ENCODE data around the gene MAN1C1.
A peak's percentile ranks its signal among the peaks of the same experiment; 100 is the strongest.
"Not testable (repeated sequence)": the region's sequence is repeated elsewhere in the genome, so short reads cannot be mapped to it uniquely, and the experiment has no call there.

MAN1C1 gene

DNA sequence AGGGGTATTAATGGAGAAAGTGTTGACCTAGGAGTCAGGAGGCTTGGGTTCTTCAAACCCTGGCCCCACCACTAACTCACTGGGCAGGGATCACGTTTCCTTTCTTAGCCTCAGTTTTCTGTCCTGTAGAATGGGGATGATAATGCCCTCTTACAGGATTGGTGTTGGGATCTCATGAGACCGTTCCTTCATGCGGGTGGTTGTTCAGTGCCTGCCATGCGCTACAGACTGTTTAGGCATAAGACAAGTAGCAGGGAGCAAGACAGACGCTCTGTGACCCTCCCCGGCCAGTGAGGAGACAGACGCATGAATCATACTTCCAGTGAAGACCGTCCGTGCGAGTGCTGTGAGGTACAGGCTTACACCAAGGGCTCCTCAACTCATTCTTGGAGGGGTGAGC is 81.7 kb downstream of the MAN1C1 start:
- no peak for DNase-seq (ENCODE audit: low spot score)

GRCh38 chr1:25699059-25699458 is 82.5 kb downstream of the MAN1C1 start:
- not testable (repeated sequence) for DNase-seq (ENCODE audit: low spot score)

DNA sequence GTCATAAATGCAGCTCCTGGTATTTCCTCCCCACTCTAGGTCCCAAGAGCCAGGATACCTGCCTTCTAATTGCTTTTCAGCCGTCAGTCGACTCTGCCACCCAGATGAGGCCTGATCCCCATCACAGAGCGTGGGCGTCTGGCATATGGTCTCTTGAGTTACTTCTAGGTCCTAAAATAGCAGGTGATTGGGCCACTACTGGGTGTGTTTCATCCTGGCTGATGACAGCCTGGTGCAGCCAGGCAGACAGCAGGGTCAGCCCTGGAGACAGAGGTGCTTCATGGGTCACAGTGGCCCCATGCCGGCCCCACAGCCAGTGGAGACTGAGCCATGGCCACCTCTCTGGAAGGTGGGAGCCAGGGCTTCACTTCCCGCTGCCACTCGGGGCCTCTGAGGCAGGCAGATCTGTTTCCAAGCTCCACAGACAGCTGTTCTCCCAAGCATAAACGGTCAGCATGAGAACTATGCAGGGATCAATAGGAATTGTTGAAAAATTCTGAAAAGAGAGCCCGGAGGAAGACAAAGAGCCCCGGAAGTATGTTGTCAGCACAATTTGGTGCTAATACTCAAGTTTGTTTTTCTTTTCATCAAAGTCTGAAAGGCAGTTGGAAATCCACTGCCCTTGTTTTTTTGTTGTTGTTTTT is 83.0 kb downstream of the MAN1C1 start:
- DNase-seq (ENCODE audit: low spot score), result no peak

DNA sequence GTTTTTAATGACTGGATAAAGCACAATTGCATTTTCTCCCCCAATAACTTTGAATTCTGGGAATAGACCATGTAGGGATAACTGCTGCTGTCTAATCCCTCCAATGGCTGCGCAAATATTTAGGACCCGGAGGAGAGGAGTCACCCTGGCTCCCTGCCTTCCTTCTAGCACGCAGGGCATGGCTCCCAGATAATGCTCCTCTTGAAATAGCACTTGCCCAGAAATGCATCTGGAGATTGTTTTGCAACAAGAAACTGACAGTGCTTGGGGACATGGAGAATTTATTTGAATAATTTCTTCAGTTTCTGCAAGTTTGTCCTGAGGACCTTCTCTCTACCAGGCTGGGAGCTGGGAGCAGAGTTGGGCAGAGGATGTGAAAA is 83.5 kb downstream of the MAN1C1 start:
- peak; percentile 80 for DNase-seq (ENCODE audit: low spot score)

- no peak for DNase-seq (ENCODE audit: low spot score)
Measured at GRCh38 chr1:25700626-25701025, 84.0 kb downstream of the MAN1C1 start.

DNA sequence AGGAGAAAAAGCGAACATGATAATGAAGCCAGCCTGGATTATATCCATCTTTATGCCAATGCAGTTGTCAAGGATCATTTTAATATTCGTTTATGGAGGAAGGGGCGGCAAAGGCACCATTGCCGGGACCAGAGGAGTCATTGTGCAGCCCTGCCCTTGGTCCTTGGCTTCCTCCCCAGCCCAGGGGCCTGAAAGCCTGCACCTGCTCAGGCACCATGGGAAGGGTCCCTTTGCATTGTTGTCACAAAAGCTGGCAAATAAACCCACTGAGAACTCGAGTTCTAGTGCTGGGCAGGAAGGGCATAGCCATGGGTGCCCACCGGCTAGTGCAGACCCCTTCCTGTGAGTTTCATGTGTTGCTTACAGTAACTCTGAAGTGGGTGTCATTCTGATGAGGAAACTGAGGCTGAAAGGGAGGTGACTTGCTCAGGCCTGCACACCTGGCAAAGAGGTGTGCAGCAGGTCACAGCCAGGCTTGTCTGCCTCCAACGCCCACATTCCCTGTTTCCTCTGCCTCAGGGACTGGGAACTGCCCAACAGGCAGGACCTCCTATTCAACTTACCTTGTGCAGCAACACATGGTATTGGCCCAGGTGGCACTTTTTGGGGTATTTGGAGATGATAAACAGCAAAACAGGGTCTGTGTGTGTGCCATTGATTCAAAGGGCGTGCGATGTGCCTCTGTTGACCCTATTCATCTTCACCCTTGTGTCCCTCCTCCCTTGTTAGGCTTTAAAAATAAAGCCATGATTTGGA is 84.6 kb downstream of the MAN1C1 start:
- DNase-seq (ENCODE audit: low spot score), result no peak

- DNase-seq (ENCODE audit: low spot score), result peak; percentile 51
Measured at GRCh38 chr1:25702101-25702775, 85.6 kb downstream of the MAN1C1 start.

- DNase-seq (ENCODE audit: low spot score), result no peak
Measured at GRCh38 chr1:25703041-25703440, 86.5 kb downstream of the MAN1C1 start.

DNA sequence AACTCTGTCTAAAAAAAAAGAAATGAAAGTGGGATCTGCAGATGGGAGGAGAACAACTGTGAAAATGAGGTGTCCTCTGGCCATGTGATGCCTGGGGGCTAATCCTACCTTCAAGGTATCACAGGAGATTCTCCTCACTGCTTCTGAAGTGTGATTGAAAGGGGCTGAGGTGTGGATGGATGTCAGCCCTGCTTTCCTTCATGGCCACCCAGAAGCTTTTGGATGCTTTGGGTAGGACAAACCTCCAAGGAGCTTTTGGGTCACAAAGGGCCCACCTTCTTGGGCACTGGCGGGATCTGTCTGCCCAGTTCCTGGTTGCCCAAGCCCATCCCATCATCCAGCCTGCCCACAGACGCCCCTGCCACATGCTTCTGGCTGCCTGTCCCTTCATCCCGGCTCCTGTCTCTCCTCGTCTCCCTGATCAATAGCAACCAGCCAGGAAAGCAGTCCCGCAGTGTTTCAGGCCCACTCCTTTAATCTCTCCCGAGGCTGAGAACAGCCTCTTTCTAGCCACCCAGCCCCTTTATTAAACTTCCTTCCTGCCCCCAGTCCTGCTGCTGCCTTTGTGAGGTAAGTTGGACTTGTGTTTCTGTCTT is 87.2 kb downstream of the MAN1C1 start:
- DNase-seq (ENCODE audit: low spot score), result no peak

DNA sequence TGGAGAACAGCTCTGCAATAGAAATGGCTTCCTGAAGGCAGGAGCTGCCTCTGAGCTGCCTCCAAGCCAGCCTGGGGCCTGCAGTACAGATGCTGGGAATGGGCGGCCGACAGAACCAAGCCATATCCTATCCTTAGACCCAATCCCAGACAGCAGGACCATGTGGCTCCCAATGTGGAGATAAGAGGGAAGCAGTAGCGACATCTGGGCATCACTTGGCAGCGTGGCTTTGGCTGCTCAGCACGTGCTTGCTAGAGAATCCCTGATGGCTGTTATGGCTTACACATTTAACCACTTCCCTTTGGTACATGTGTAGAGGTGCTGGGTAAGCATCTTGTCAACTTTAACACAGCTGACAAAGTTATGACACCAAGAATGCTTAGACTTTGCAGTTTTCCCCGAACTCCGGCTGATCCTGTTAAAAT is 87.7 kb downstream of the MAN1C1 start:
- DNase-seq (ENCODE audit: low spot score), result no peak

- DNase-seq (ENCODE audit: low spot score), result no peak
Measured at GRCh38 chr1:25705699-25706098, 89.1 kb downstream of the MAN1C1 start.

GRCh38 chr1:25706146-25707089 is 89.8 kb downstream of the MAN1C1 start:
- no peak for DNase-seq (ENCODE audit: low spot score)

- peak; percentile 39 for DNase-seq (ENCODE audit: low spot score)
Measured at GRCh38 chr1:25707280-25708016, 90.9 kb downstream of the MAN1C1 start.

- DNase-seq (ENCODE audit: low spot score), result no peak
Measured at GRCh38 chr1:25710583-25711347, 94.2 kb downstream of the MAN1C1 start.

GRCh38 chr1:25711555-25712298 is 95.1 kb downstream of the MAN1C1 start:
- DNase-seq (ENCODE audit: low spot score), result no peak

DNA sequence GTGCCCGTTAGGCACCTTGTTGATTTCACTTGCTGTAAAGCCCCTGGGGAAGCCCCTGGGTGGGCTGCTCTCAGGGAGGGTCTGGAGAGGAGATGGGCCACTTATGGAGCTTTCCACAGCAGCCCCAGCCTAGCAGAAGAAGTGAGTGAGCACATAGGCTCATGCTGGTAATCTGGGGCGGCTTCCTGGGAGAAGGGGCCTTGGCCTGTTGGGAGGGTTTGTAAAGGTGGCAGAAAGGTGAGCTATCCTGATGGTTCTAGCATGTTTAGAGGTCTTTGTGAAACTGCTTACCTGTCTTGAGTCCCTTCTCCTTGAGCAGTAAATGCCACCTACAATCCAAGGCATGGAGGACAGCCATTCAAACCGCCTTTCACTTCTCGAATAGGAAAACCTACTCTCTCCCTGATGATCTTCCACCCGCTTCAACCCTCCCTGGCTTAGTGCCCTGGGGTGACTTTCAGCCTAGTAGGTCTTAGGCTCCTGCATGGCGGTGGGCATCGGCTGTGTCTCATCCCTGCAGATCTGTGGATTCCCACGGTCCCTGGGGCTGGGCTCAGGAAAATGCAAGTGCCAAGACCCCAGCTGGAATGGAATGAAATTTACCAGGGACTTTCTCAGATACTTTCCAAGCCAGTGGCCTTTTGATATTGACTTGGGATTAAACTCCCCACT is 95.8 kb downstream of the MAN1C1 start:
- no peak for DNase-seq (ENCODE audit: low spot score)

- DNase-seq (ENCODE audit: low spot score), result no peak
Measured at GRCh38 chr1:25713961-25714360, 97.4 kb downstream of the MAN1C1 start.

DNA sequence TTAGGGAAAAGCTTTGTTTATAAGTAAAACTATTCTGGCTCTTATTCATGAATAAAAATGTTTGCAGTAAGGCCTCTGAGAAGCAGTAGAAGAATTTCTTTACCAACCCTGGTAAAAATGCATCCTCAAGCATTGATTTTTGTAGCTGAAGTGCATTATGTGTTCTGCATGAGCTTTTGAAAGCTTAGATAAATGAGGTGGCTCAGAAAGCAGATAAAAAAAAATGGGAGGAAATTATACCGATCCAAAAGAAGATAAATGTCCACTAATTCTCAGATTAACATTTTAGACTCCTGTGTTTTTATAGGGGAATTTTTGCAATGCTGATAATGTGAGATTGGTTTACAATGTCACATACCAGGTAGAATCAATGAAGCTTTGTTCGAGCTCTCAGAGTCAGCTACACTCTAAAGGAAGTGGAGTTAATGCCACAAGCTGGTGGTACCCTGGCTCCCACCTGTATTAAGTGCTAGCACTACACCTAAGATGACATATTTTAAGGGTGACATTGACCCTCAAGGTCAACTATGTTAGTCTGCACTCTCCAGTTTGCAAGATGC is 97.9 kb downstream of the MAN1C1 start:
- no peak for DNase-seq (ENCODE audit: low spot score)

DNA sequence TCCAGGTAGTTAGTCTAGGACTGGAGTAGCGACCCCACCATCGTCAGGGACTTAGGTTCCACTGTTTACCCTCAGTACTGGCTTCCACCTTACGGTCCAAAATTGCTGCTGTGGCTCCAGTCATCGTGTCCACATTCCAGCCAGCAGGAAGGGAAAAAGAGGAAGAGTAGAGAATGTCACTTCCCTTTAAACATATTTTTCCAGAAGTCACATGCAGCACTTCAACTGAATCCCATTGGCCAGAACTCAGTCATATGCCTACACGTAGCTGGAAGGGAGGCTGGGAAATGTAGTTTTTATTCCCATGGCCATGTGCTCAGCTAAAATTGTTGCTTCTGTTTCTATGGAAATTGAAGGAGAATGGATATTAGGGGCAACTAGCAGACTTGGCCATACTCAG is 99.3 kb downstream of the MAN1C1 start:
- DNase-seq (ENCODE audit: low spot score), result no peak
